ENCODE results near the gene SRRM2. TPM values are rescaled to one million over a fixed set of nuclear protein-coding genes. Genes with fewer than 3 reads are reported as not detected.

SRRM2 gene
- total RNA-seq, 1 donor from 2014 or later, result 251 TPM

GRCh38 chr16:2755158-2755557 lies 2.7 kb downstream of the SRRM2 start:
- H3K27me3 ChIP-seq (ENCODE audit: low read depth), result no peaks in the 10 kb centered on the region
- TF ChIP-seq, protein P1, sequence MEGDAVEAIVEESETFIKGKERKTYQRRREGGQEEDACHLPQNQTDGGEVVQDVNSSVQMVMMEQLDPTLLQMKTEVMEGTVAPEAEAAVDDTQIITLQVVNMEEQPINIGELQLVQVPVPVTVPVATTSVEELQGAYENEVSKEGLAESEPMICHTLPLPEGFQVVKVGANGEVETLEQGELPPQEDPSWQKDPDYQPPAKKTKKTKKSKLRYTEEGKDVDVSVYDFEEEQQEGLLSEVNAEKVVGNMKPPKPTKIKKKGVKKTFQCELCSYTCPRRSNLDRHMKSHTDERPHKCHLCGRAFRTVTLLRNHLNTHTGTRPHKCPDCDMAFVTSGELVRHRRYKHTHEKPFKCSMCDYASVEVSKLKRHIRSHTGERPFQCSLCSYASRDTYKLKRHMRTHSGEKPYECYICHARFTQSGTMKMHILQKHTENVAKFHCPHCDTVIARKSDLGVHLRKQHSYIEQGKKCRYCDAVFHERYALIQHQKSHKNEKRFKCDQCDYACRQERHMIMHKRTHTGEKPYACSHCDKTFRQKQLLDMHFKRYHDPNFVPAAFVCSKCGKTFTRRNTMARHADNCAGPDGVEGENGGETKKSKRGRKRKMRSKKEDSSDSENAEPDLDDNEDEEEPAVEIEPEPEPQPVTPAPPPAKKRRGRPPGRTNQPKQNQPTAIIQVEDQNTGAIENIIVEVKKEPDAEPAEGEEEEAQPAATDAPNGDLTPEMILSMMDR (IDR thresholded peaks at IDR 0.05; ENCODE audit: borderline replicate concordance), result no peak
- no peak for DNase-seq
- peak overlapping the region; percentile 99 for H3K27ac ChIP-seq (replicated peaks)
- H3K4me3 ChIP-seq, result peak overlapping the region; percentile 82
- peaks cover 33% of the 10 kb centered on the region for H3K36me3 ChIP-seq
- H3K4me1 ChIP-seq, result peaks cover 79% of the 10 kb centered on the region
- intact Hi-C loops (cut with micrococcal nuclease), result no loop called here
- H3K9me3 ChIP-seq (replicated peaks), result no peaks in the 10 kb centered on the region

DNA sequence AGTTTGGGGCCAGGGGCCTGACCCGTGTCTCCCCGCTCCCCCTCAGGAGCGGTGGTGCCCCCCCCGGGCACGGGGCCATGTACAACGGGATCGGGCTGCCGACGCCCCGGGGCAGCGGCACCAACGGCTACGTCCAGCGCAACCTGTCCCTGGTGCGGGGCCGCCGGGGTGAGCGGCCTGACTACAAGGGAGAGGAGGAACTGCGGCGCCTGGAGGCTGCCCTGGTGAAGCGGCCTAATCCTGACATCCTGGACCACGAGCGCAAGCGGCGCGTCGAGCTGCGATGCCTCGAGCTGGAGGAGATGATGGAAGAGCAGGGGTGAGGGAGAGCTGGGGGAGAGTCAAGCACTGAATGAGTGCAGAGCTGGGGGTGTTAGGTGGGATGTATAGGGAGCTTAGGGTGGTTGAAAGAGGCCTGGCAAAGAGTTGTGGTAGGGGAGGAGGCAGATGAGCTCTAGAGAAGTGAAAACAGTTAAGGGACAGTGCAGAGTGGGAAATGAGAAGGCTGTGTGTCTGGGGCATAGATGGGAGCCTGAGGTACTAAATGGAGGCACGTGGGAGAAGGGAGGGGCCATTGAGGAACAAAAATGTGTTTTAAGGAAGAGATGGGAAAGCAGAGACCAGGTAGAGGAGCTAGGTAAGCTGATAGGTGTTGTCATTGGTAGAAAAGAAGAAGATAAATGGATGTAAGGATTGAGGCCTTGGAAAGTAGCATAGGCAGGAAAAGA lies 4.0 kb downstream of the SRRM2 start:
- Histone ChIP-seq H3K36me3 (peaks cover 46% of the 10 kb centered on the region), H3K4me3 (peak overlapping the region; percentile 82), H3K27me3 (ENCODE audit: low read depth) (no peaks in the 10 kb centered on the region), H3K9me3 (replicated peaks) (no peaks in the 10 kb centered on the region), H3K4me1 (peaks cover 83% of the 10 kb centered on the region), H3K27ac (replicated peaks) (no peak overlapping the region)
- intact Hi-C loops (cut with micrococcal nuclease), result no loop called here
- TF ChIP-seq, protein P1 (IDR thresholded peaks at IDR 0.05; ENCODE audit: borderline replicate concordance), result no peak
- DNase-seq, result no peak

- intact Hi-C loops (cut with micrococcal nuclease), result no loop called here
- peaks cover 55% of the 10 kb centered on the region for H3K36me3 ChIP-seq
- H3K27me3 ChIP-seq (ENCODE audit: low read depth), result no peaks in the 10 kb centered on the region
- H3K27ac ChIP-seq (replicated peaks), result no peak overlapping the region
- H3K4me1 ChIP-seq, result peaks cover 77% of the 10 kb centered on the region
- TF ChIP-seq, protein P1 (IDR thresholded peaks at IDR 0.05; ENCODE audit: borderline replicate concordance), result no peak
- H3K4me3 ChIP-seq, result no peak overlapping the region
- no peak for DNase-seq
- H3K9me3 ChIP-seq (replicated peaks), result no peaks in the 10 kb centered on the region
Observed at GRCh38 chr16:2757344-2757743, 4.9 kb downstream of the SRRM2 start.

DNA sequence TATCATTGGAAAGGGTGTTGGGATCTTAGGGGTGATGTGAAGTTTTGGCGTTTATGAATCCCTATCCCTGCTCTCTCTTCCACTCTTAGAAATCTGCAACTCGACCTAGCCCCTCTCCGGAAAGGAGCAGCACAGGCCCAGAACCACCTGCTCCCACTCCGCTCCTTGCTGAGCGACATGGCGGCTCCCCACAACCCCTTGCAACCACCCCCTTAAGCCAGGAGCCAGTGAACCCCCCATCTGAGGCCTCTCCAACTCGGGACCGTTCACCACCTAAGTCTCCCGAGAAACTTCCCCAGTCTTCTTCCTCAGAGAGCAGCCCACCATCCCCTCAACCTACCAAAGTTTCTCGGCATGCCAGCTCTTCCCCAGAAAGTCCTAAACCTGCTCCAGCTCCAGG lies 9.0 kb downstream of the SRRM2 start:
- intact Hi-C loops (cut with micrococcal nuclease), result no loop called here
- H3K27ac ChIP-seq (replicated peaks), result no peak overlapping the region

DNA sequence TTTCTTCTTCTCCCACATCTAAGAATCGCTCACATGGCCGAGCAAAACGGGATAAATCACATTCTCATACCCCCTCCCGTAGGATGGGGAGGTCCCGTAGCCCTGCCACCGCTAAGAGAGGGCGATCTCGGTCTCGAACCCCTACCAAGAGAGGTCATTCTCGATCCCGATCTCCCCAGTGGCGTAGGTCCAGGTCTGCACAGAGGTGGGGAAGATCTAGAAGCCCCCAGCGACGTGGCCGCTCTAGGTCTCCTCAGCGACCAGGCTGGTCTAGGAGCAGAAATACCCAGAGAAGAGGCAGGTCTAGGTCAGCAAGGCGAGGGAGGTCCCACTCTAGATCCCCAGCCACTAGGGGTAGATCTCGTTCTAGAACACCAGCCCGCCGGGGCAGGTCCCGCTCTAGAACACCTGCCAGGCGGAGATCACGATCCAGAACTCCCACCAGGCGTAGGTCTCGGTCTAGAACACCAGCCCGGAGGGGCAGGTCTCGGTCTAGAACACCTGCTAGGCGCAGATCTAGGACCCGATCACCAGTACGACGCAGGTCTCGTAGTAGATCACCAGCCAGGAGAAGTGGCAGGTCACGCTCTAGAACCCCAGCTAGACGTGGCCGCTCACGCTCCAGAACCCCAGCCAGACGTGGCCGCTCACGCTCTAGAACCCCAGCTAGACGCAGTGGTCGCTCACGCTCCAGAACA lies 9.6 kb downstream of the SRRM2 start:
- Histone ChIP-seq H3K4me3 (no peak overlapping the region), H3K27me3 (ENCODE audit: low read depth) (no peaks in the 10 kb centered on the region), H3K9me3 (replicated peaks) (no peaks in the 10 kb centered on the region), H3K4me1 (peaks cover 36% of the 10 kb centered on the region), H3K27ac (replicated peaks) (no peak overlapping the region), H3K36me3 (peaks cover 99% of the 10 kb centered on the region)
- DNase-seq, result no peak
- TF ChIP-seq, protein P1 (IDR thresholded peaks at IDR 0.05; ENCODE audit: borderline replicate concordance), result no peak
- intact Hi-C loops (cut with micrococcal nuclease), result no loop called here

More for the DNA sequence above, 9.0 kb downstream of the SRRM2 start:
- TF ChIP-seq, protein P1 (IDR thresholded peaks at IDR 0.05; ENCODE audit: borderline replicate concordance), result no peak
- no peaks in the 10 kb centered on the region for H3K27me3 ChIP-seq (ENCODE audit: low read depth)
- H3K36me3 ChIP-seq, result peaks cover 93% of the 10 kb centered on the region
- no peak for DNase-seq
- H3K4me1 ChIP-seq, result peaks cover 38% of the 10 kb centered on the region
- no peaks in the 10 kb centered on the region for H3K9me3 ChIP-seq (replicated peaks)
- no peak overlapping the region for H3K4me3 ChIP-seq
